Measurements from ENCODE around the gene DNAJC4.

DNAJC4 gene

GRCh38 chr11:64261556-64262080 is 31.3 kb downstream of the DNAJC4 start:
- TF ChIP-seq TAF1 (IDR thresholded peaks at IDR 0.05; ENCODE audit: borderline replicate concordance, insufficient read depth, low read length) (no peak), SIN3A (IDR thresholded peaks at IDR 0.05; ENCODE audit: borderline replicate concordance, insufficient read depth, low read length) (no peak)

- TF ChIP-seq SIN3A (IDR thresholded peaks at IDR 0.05; ENCODE audit: borderline replicate concordance, insufficient read depth, low read length) (no peak), POLR2AphosphoS5 (IDR thresholded peaks at IDR 0.05; ENCODE audit: low read depth, low read length) (no peak), TAF1 (IDR thresholded peaks at IDR 0.05; ENCODE audit: borderline replicate concordance, insufficient read depth, low read length) (no peak), FOXP2 (optimal IDR thresholded peaks at IDR 0.05; ENCODE audit: borderline replicate concordance, extremely low read depth, extremely low read length, insufficient read depth) (no peak), REST (IDR thresholded peaks at IDR 0.05; ENCODE audit: insufficient read depth in 1 of 2, low read depth in 2 of 2, low read length in 2 of 2) (no peak)
Measured at GRCh38 chr11:64262271-64263002, 32.1 kb downstream of the DNAJC4 start.

GRCh38 chr11:64263021-64263946 is 32.9 kb downstream of the DNAJC4 start:
- TF ChIP-seq SIN3A (IDR thresholded peaks at IDR 0.05; ENCODE audit: borderline replicate concordance, insufficient read depth, low read length): no peak
- no peak for TF ChIP-seq REST (IDR thresholded peaks at IDR 0.05; ENCODE audit: insufficient read depth in 1 of 2, low read depth in 2 of 2, low read length in 2 of 2)
- TF ChIP-seq TAF1 (IDR thresholded peaks at IDR 0.05; ENCODE audit: borderline replicate concordance, insufficient read depth, low read length): no peak
- no peak for TF ChIP-seq FOXP2 (optimal IDR thresholded peaks at IDR 0.05; ENCODE audit: borderline replicate concordance, extremely low read depth, extremely low read length, insufficient read depth)
- TF ChIP-seq POLR2AphosphoS5 (IDR thresholded peaks at IDR 0.05; ENCODE audit: low read depth, low read length): no peak

- TF ChIP-seq POLR2AphosphoS5 (IDR thresholded peaks at IDR 0.05; ENCODE audit: low read depth, low read length): no peak
- TF ChIP-seq SIN3A (IDR thresholded peaks at IDR 0.05; ENCODE audit: borderline replicate concordance, insufficient read depth, low read length): no peak
- no peak for TF ChIP-seq REST (IDR thresholded peaks at IDR 0.05; ENCODE audit: insufficient read depth in 1 of 2, low read depth in 2 of 2, low read length in 2 of 2)
- TF ChIP-seq FOXP2 (optimal IDR thresholded peaks at IDR 0.05; ENCODE audit: borderline replicate concordance, extremely low read depth, extremely low read length, insufficient read depth): no peak
- TF ChIP-seq TAF1 (IDR thresholded peaks at IDR 0.05; ENCODE audit: borderline replicate concordance, insufficient read depth, low read length): no peak
Measured at GRCh38 chr11:64263947-64264317, 33.6 kb downstream of the DNAJC4 start.

GRCh38 chr11:64264371-64264852 is 34.1 kb downstream of the DNAJC4 start:
- TF ChIP-seq SIN3A (IDR thresholded peaks at IDR 0.05; ENCODE audit: borderline replicate concordance, insufficient read depth, low read length) (no peak), TAF1 (IDR thresholded peaks at IDR 0.05; ENCODE audit: borderline replicate concordance, insufficient read depth, low read length) (no peak), FOXP2 (optimal IDR thresholded peaks at IDR 0.05; ENCODE audit: borderline replicate concordance, extremely low read depth, extremely low read length, insufficient read depth) (no peak), REST (IDR thresholded peaks at IDR 0.05; ENCODE audit: insufficient read depth in 1 of 2, low read depth in 2 of 2, low read length in 2 of 2) (no peak), POLR2AphosphoS5 (IDR thresholded peaks at IDR 0.05; ENCODE audit: low read depth, low read length) (no peak)
